ENCODE measurements around the gene CDH22.

DNA sequence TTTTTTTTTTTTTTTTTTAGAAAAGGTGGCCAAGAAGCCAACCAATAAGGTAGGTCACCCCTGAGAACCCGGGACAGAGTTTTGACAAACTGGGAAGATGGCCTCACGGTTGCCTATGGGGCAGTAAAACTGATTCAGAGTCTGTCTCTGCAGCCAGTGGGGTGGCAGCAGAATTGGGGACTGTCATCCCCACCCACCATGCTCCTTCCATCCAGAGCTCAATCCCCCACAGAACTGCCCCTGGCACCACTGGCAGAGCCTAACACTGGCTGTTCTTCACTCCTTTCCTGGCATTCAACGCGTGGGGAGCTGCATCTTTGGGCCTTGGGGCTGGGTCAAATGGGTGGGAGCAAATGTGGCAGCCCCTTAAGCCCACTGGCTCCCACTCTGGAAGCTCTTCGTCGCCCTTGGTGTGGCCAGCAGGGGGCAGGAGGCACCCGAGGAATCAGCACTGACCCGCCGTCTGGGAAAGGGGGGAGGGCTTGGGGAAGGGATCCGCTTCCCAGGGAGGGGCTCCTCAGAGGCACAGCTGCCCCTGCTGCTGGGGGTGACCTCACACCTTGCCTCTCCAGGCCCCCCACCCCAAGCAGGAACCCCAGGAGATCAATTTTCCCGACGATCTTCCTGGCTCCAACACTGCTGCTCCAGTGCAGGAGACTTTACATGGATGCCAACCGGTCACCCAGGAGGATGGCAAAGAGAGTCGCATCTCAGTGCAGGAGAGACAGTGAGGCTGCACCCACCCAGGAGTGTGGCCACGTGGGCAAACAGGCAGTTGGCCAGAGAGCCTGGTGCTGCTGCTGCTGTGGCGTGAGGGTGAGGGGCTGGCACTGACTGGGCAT is 179.8 kb downstream of the CDH22 start:
- TF ChIP-seq CTCF (IDR thresholded peaks at IDR 0.05) = peak; percentile 80
- TF ChIP-seq EZH2phosphoT487 (IDR thresholded peaks at IDR 0.05) = no peak
- TF ChIP-seq EZH2 (IDR thresholded peaks at IDR 0.05) = no peak
